Calu3 (cell line): ENCODE results near the gene PADI1. TPM values are rescaled to one million over a fixed set of nuclear protein-coding genes. Genes with fewer than 3 reads are reported as not detected.

Source experiments
- BruUV-seq: library from RNA; stranded (reverse); fragments of 400-500 nt; replicated peaks from 2 replicates; lab custom pipeline; 2021; lab: Mats Ljungman, UMichigan
- CTCF ChIA-PET: fragments of 300-600 bp; sonication (Branson Sonifier 250); formaldehyde crosslinking; loops from one replicate; lab custom pipeline; 2022; ENCODE audit warnings: antibody characterized with exemption; lab: Charles Lee
- DNase-seq: peaks from one replicate; pipeline ENCODE4 v3.0.0; 2022
- H3K27ac Mint-ChIP-seq: one replicate; pipeline ENCODE4 v1.8.0; 2022; ENCODE audit warnings: mixed read lengths; ENCODE audit not compliant: unreplicated experiment
- H3K27me3 Mint-ChIP-seq: one replicate; pipeline ENCODE4 v1.8.0; 2022; ENCODE audit warnings: mixed read lengths; ENCODE audit not compliant: unreplicated experiment
- H3K36me3 Mint-ChIP-seq: one replicate; pipeline ENCODE4 v1.8.0; 2022; ENCODE audit warnings: mild to moderate bottlenecking, moderate library complexity, mixed read lengths; ENCODE audit not compliant: insufficient read depth, unreplicated experiment
- H3K4me1 Mint-ChIP-seq: one replicate; pipeline ENCODE4 v1.8.0; 2022; ENCODE audit warnings: mild to moderate bottlenecking, low read depth, mixed read lengths; ENCODE audit not compliant: unreplicated experiment
- H3K4me3 Mint-ChIP-seq: one replicate; pipeline ENCODE4 v1.8.0; 2022; ENCODE audit warnings: mild to moderate bottlenecking, low read depth, moderate library complexity, mixed read lengths; ENCODE audit not compliant: unreplicated experiment
- H3K9me3 Mint-ChIP-seq: one replicate; pipeline ENCODE4 v1.8.0; 2022; ENCODE audit warnings: low read depth, mixed read lengths; ENCODE audit not compliant: unreplicated experiment
- CTCF ChIP-seq: fragments of 200-600 bp; IDR thresholded peaks from one replicate; pipeline ENCODE4 v1.8.0; 2022; ENCODE audit warnings: antibody characterized with exemption; ENCODE audit not compliant: unreplicated experiment
- intact Hi-C: fragments of 100-400 bp; cut with micrococcal nuclease; formaldehyde crosslinking; loops from one replicate; pipeline ENCODE4 v1.10.0; 2022; ENCODE audit not compliant: unreplicated experiment
- total RNA-seq: library from RNA; stranded (reverse); gene quantifications from 2 replicates; pipeline ENCODE4 v1.2.3, GENCODE V29; 2022

Gene PADI1
- total RNA-seq, 1 experiment from 2014 or later = 2.3 TPM

GRCh38 chr1:17191990-17192242 lies 13.0 kb upstream of the PADI1 start:
- no TSS peak for BruUV-seq
- Mint-ChIP-seq H3K4me1 (peaks cover 29% of the 10 kb centered on the region), H3K36me3 (peaks cover 7% of the 10 kb centered on the region), H3K27ac (no peak overlapping the region), H3K27me3 (no peaks in the 10 kb centered on the region), H3K9me3 (peaks cover 4% of the 10 kb centered on the region), H3K4me3 (no peak overlapping the region)
- intact Hi-C loops = no loop called here
- no peak for DNase-seq
- CTCF ChIA-PET = no interaction called here
- no peak for TF ChIP-seq CTCF

- Mint-ChIP-seq H3K4me3 (no peak overlapping the region), H3K9me3 (peaks cover 4% of the 10 kb centered on the region), H3K36me3 (peaks cover 7% of the 10 kb centered on the region), H3K27ac (no peak overlapping the region), H3K4me1 (peaks cover 26% of the 10 kb centered on the region), H3K27me3 (no peaks in the 10 kb centered on the region)
- intact Hi-C loops = no loop called here
- CTCF ChIA-PET = no interaction called here
- BruUV-seq = no TSS peak
- no peak for DNase-seq
- no peak for TF ChIP-seq CTCF
Measured at GRCh38 chr1:17192394-17193221, 12.3 kb upstream of the PADI1 start.

- Mint-ChIP-seq H3K36me3 (peaks cover 7% of the 10 kb centered on the region), H3K27me3 (no peaks in the 10 kb centered on the region), H3K9me3 (peaks cover 4% of the 10 kb centered on the region), H3K4me3 (no peak overlapping the region), H3K27ac (no peak overlapping the region), H3K4me1 (peaks cover 26% of the 10 kb centered on the region)
- CTCF ChIA-PET = no interaction called here
- no TSS peak for BruUV-seq
- intact Hi-C loops = no loop called here
- no peak for TF ChIP-seq CTCF
- no peak for DNase-seq
Measured at GRCh38 chr1:17193222-17194132, 11.5 kb upstream of the PADI1 start.

GRCh38 chr1:17194133-17194475 lies 10.8 kb upstream of the PADI1 start:
- DNase-seq = no peak
- no peak for TF ChIP-seq CTCF
- CTCF ChIA-PET = no interaction called here
- intact Hi-C loops = no loop called here
- peaks cover 26% of the 10 kb centered on the region for H3K4me1 Mint-ChIP-seq
- no peaks in the 10 kb centered on the region for H3K27me3 Mint-ChIP-seq
- H3K36me3 Mint-ChIP-seq = peaks cover 11% of the 10 kb centered on the region
- H3K4me3 Mint-ChIP-seq = no peak overlapping the region
- no TSS peak for BruUV-seq
- H3K9me3 Mint-ChIP-seq = peaks cover 4% of the 10 kb centered on the region
- no peak overlapping the region for H3K27ac Mint-ChIP-seq
